Endothelial cell (in vitro differentiated cells): Measurements from ENCODE around the gene MCM6. TPM values are rescaled to one million over a fixed set of nuclear protein-coding genes. Genes with fewer than 3 reads are reported as not detected.

Source experiments
- DNase-seq: peaks from one replicate; pipeline ENCODE4 v3.0.0; 2021; ENCODE audit warnings: low spot score
- H3K27ac Mint-ChIP-seq: one replicate; pipeline ENCODE4 v1.8.0; 2021; ENCODE audit warnings: mixed read lengths, inconsistent platforms; ENCODE audit not compliant: unreplicated experiment
- H3K27me3 Mint-ChIP-seq: one replicate; pipeline ENCODE4 v1.8.0; 2021; ENCODE audit warnings: mild to moderate bottlenecking, moderate library complexity, mixed read lengths, inconsistent platforms; ENCODE audit not compliant: unreplicated experiment
- H3K36me3 Mint-ChIP-seq: one replicate; pipeline ENCODE4 v1.8.0; 2021; ENCODE audit warnings: mild to moderate bottlenecking, low read depth, mixed read lengths, inconsistent platforms; ENCODE audit not compliant: unreplicated experiment
- H3K4me1 Mint-ChIP-seq: one replicate; pipeline ENCODE4 v1.8.0; 2021; ENCODE audit warnings: mild to moderate bottlenecking, mixed read lengths, inconsistent platforms; ENCODE audit not compliant: unreplicated experiment
- H3K4me3 Mint-ChIP-seq: one replicate; pipeline ENCODE4 v1.8.0; 2021; ENCODE audit warnings: mild to moderate bottlenecking, mixed read lengths, inconsistent platforms; ENCODE audit not compliant: unreplicated experiment
- H3K9me3 Mint-ChIP-seq: one replicate; pipeline ENCODE4 v1.8.0; 2021; ENCODE audit warnings: mixed read lengths, inconsistent platforms; ENCODE audit not compliant: unreplicated experiment
- total RNA-seq: library from RNA; stranded (reverse); fragmentation: NEBNext Ultra II Directional; extraction: Animal tissue kit (Norgen Biotek cat#: 25700); gene quantifications from one replicate; pipeline ENCODE4 v1.2.1, GENCODE V29; 2021; ENCODE audit not compliant: unreplicated experiment
- TF ChIP-seq, protein P1 (sequence below): fragments of 200-600 bp; sonication (generic); IDR thresholded peaks from one replicate; pipeline ENCODE4 v1.5.0; 2021; ENCODE audit warnings: antibody characterized with exemption; ENCODE audit not compliant: unreplicated experiment

Gene MCM6
- total RNA-seq, 1 donor from 2014 or later, result 27.2 TPM

- H3K36me3 Mint-ChIP-seq, result peaks cover 11% of the 10 kb centered on the region
- no peaks in the 10 kb centered on the region for H3K27me3 Mint-ChIP-seq
- H3K4me3 Mint-ChIP-seq, result no peak overlapping the region
- H3K4me1 Mint-ChIP-seq, result peaks cover 5% of the 10 kb centered on the region
- H3K9me3 Mint-ChIP-seq, result no peaks in the 10 kb centered on the region
- DNase-seq, result no peak
- no peak overlapping the region for H3K27ac Mint-ChIP-seq
- TF ChIP-seq, protein P1, sequence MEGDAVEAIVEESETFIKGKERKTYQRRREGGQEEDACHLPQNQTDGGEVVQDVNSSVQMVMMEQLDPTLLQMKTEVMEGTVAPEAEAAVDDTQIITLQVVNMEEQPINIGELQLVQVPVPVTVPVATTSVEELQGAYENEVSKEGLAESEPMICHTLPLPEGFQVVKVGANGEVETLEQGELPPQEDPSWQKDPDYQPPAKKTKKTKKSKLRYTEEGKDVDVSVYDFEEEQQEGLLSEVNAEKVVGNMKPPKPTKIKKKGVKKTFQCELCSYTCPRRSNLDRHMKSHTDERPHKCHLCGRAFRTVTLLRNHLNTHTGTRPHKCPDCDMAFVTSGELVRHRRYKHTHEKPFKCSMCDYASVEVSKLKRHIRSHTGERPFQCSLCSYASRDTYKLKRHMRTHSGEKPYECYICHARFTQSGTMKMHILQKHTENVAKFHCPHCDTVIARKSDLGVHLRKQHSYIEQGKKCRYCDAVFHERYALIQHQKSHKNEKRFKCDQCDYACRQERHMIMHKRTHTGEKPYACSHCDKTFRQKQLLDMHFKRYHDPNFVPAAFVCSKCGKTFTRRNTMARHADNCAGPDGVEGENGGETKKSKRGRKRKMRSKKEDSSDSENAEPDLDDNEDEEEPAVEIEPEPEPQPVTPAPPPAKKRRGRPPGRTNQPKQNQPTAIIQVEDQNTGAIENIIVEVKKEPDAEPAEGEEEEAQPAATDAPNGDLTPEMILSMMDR, result no peak
Observed at GRCh38 chr2:135870571-135870970, 5.7 kb downstream of the MCM6 start.

GRCh38 chr2:135863233-135863632 is 13.0 kb downstream of the MCM6 start:
- H3K36me3 Mint-ChIP-seq, result peaks cover 18% of the 10 kb centered on the region
- H3K9me3 Mint-ChIP-seq, result no peaks in the 10 kb centered on the region
- DNase-seq, result no peak
- no peak overlapping the region for H3K27ac Mint-ChIP-seq
- no peaks in the 10 kb centered on the region for H3K4me1 Mint-ChIP-seq
- no peak overlapping the region for H3K4me3 Mint-ChIP-seq
- TF ChIP-seq, protein P1, result no peak
- H3K27me3 Mint-ChIP-seq, result no peaks in the 10 kb centered on the region

DNA sequence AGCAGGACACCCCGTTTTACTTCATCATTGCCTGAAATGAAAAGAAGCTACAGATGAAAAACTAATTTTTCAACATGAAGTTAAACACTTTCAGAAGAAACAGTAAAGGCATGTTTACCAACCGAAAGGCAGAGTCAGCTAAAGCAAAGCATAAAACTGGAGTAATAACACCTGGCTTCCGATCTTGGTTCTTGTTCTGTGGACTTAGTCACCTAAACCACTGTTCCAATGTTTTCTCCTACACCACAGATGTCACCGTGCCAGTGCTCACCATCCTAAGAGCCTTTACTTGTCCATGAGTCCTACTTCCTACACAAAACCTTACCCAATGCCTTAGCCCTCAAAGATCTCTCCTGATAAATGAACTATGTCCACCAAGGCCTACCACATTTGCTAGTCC is 13.5 kb downstream of the MCM6 start:
- H3K4me1 Mint-ChIP-seq, result no peaks in the 10 kb centered on the region
- TF ChIP-seq, protein P1, result no peak
- no peak overlapping the region for H3K27ac Mint-ChIP-seq
- no peak for DNase-seq
- no peaks in the 10 kb centered on the region for H3K27me3 Mint-ChIP-seq
- no peaks in the 10 kb centered on the region for H3K9me3 Mint-ChIP-seq
- no peak overlapping the region for H3K4me3 Mint-ChIP-seq
- H3K36me3 Mint-ChIP-seq, result peaks cover 14% of the 10 kb centered on the region

DNA sequence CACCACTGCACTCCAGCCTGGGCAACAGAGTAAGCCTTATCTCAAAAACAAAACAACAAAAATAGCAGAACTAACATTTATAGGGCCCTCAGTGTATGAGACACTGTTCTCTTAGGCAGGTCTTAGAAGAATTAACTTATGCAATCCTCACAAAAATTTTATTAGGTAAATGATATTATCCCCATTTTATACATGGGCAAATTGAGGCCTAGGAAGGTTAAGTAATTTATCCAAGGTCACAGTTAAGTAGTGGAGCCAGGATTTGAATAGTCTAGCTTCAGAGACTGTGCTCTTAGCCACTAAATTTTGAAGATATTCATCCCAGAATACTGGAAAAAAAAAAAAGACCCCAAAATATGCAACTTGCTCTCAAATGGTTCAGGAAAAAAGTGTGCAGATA is 22.8 kb downstream of the MCM6 start:
- TF ChIP-seq, protein P1, result no peak
- DNase-seq, result no peak
- Mint-ChIP-seq H3K36me3 (peaks cover 11% of the 10 kb centered on the region), H3K27ac (no peak overlapping the region), H3K4me1 (no peaks in the 10 kb centered on the region), H3K27me3 (no peaks in the 10 kb centered on the region), H3K4me3 (no peak overlapping the region), H3K9me3 (no peaks in the 10 kb centered on the region)

DNA sequence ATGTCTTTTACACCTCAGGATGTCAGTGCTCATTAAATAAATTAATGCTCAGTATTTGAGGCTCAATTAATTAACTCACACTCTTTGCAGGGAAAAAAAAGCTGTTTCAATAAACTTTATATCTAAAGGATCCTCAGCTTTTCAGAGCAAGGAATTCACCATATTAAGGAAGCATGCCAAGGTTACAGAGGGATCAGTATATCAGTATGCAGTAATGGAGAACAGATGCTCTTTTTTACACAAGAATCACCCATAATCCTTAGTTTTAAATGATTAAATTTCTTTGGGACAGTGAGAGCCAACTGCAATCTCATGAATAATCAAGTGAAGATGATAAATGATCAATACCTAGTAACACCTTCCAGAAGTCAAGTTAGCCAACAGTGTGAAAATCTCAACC is 24.4 kb downstream of the MCM6 start:
- Mint-ChIP-seq H3K4me3 (no peak overlapping the region), H3K27me3 (no peaks in the 10 kb centered on the region), H3K27ac (no peak overlapping the region), H3K9me3 (no peaks in the 10 kb centered on the region), H3K36me3 (peaks cover 11% of the 10 kb centered on the region), H3K4me1 (no peaks in the 10 kb centered on the region)
- no peak for DNase-seq
- TF ChIP-seq, protein P1, result no peak
